PC-3 (cell line): ENCODE data around the gene KERA. TPM values are rescaled to one million over a fixed set of nuclear protein-coding genes. Genes with fewer than 3 reads are reported as not detected.

Experiments
- ATAC-seq: fragments of 200-7000 bp; cut with Tn5 transposase; 2 replicates; pipeline ENCODE4 v1.9.1; 2020; ENCODE audit warnings: mild to moderate bottlenecking, moderate library complexity
- BruUV-seq: library from RNA; stranded (reverse); fragments of 400-500 nt; replicated peaks from 2 replicates; lab custom pipeline; 2021; lab: Mats Ljungman, UMichigan
- CTCF ChIA-PET: fragments of 300-600 bp; sonication (Branson Sonifier 250); formaldehyde crosslinking; loops from one replicate; lab custom pipeline; 2022; ENCODE audit warnings: antibody characterized with exemption; lab: Charles Lee
- POLR2A ChIA-PET: fragments of 300-600 bp; sonication (Branson Sonifier 250); formaldehyde crosslinking; loops from one replicate; lab custom pipeline; 2022; ENCODE audit warnings: antibody characterized with exemption; ENCODE audit not compliant: unreplicated experiment; lab: Charles Lee
- DNase-seq: peaks from one replicate; pipeline ENCODE4 v3.0.0-alpha.2; 2015
- H2AFZ ChIP-seq: fragments of 300-600 bp; sonication (generic); 2 replicates; pipeline ENCODE4 v1.6.0; 2016; ENCODE audit warnings: antibody characterized with exemption, low read length
- H3F3A ChIP-seq: fragments of 300-600 bp; sonication (generic); one replicate; pipeline ENCODE4 v1.6.0; 2017; ENCODE audit warnings: antibody characterized with exemption, low read length, control low read depth, mild to moderate bottlenecking; ENCODE audit not compliant: unreplicated experiment
- H3K27ac ChIP-seq: fragments of 300-600 bp; sonication (generic); 2 replicates; pipeline ENCODE4 v1.5.1; 2016; ENCODE audit warnings: mild to moderate bottlenecking, low read length
- H3K27me3 ChIP-seq: fragments of 300-600 bp; sonication (generic); 2 replicates; pipeline ENCODE4 v1.6.1; 2016; ENCODE audit warnings: low read length, mixed read lengths
- H3K36me3 ChIP-seq: fragments of 300-600 bp; sonication (generic); 2 replicates; pipeline ENCODE4 v1.6.1; 2016; ENCODE audit warnings: low read depth, mixed run types, low read length, mixed read lengths
- H3K4me1 ChIP-seq: fragments of 300-600 bp; sonication (generic); 2 replicates; pipeline ENCODE4 v1.5.1; 2016; ENCODE audit warnings: low read length; ENCODE audit not compliant: insufficient read depth
- H3K4me2 ChIP-seq: fragments of 300-600 bp; sonication (generic); 2 replicates; pipeline ENCODE4 v1.6.0; 2016; ENCODE audit warnings: low read length
- H3K4me3 ChIP-seq: fragments of 300-600 bp; sonication (generic); 2 replicates; pipeline ENCODE4 v1.5.1; 2016; ENCODE audit warnings: mild to moderate bottlenecking, low read length, mixed read lengths
- H3K79me2 ChIP-seq: fragments of 300-600 bp; sonication (generic); 2 replicates; pipeline ENCODE4 v1.6.1; 2017; ENCODE audit warnings: low read length, mixed read lengths
- H3K9ac ChIP-seq: fragments of 300-600 bp; sonication (generic); 2 replicates; pipeline ENCODE4 v1.6.0; 2016; ENCODE audit warnings: mild to moderate bottlenecking, low read length
- H3K9me2 ChIP-seq: fragments of 300-600 bp; sonication (generic); replicated peaks from 2 replicates; pipeline ENCODE4 v1.6.1; 2016; ENCODE audit warnings: mixed run types, low read length, mixed read lengths
- H3K9me3 ChIP-seq: fragments of 300-600 bp; sonication (generic); 2 replicates; pipeline ENCODE4 v1.6.1; 2016; ENCODE audit warnings: low read length, mixed read lengths
- H4K20me1 ChIP-seq: fragments of 300-600 bp; sonication (generic); 2 replicates; pipeline ENCODE4 v1.6.1; 2016; ENCODE audit warnings: low read length, mixed read lengths
- EZH2 ChIP-seq: fragments of 300-600 bp; sonication (generic); IDR thresholded peaks from one replicate; pipeline ENCODE4 v1.6.1; 2017; ENCODE audit warnings: antibody characterized with exemption, mild to moderate bottlenecking, low read length; ENCODE audit not compliant: unreplicated experiment
- EZH2phosphoT487 ChIP-seq: fragments of 300-600 bp; sonication (generic); IDR thresholded peaks from 2 replicates; pipeline ENCODE4 v1.6.1; 2018; ENCODE audit warnings: mild to moderate bottlenecking, antibody characterized with exemption, low read length, borderline replicate concordance
- intact Hi-C: fragments of 100-400 bp; cut with micrococcal nuclease; formaldehyde crosslinking; loops from 2 replicates; pipeline ENCODE4 v1.9.0; 2023
- total RNA-seq: library from RNA; depleted of rRNA; stranded (reverse); fragments of >200 nt; gene quantifications from 2 replicates; pipeline ENCODE4 v1.2.3, GENCODE V29; 2014
- TF ChIP-seq, protein P1 (sequence below): fragments of 300-600 bp; sonication (generic); conservative IDR thresholded peaks from 2 replicates; pipeline ENCODE4 v1.5.1; 2017; ENCODE audit warnings: antibody characterized with exemption, low read depth, mild to moderate bottlenecking, low read length

The KERA gene
- total RNA-seq, 1 experiment from 2014 or later: not detected

DNA sequence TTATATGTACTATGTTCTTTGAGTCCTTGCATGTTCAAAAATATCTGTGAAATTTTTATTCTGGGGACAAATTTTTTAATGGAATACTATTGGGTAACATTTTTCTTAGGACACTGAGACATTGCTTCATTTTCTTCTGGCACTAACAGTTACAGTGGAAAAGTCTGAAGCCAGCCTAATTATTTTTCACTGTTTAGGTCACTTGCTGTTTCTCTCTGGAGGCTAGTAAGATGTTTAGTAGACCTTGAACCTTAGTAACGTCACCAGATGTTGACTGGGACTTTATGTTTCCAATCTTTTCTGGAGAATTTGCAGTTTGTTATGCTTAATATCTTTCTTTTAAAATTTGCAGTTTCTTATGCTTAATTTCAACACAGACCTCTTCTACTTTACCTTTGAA lies 40.8 kb downstream of the KERA start:
- TF ChIP-seq, protein P1, sequence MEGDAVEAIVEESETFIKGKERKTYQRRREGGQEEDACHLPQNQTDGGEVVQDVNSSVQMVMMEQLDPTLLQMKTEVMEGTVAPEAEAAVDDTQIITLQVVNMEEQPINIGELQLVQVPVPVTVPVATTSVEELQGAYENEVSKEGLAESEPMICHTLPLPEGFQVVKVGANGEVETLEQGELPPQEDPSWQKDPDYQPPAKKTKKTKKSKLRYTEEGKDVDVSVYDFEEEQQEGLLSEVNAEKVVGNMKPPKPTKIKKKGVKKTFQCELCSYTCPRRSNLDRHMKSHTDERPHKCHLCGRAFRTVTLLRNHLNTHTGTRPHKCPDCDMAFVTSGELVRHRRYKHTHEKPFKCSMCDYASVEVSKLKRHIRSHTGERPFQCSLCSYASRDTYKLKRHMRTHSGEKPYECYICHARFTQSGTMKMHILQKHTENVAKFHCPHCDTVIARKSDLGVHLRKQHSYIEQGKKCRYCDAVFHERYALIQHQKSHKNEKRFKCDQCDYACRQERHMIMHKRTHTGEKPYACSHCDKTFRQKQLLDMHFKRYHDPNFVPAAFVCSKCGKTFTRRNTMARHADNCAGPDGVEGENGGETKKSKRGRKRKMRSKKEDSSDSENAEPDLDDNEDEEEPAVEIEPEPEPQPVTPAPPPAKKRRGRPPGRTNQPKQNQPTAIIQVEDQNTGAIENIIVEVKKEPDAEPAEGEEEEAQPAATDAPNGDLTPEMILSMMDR: no peak
- TF ChIP-seq EZH2 (no peak), EZH2phosphoT487 (no peak)
- Histone ChIP-seq H3K79me2 (no peaks in the 10 kb centered on the region), H3K9me3 (peaks cover 3% of the 10 kb centered on the region; the same call in 1 of the 2 replicates), H3K4me1 (no peaks in the 10 kb centered on the region), H4K20me1 (no peaks in the 10 kb centered on the region), H3K27me3 (no peaks in the 10 kb centered on the region), H3K9ac (no peak overlapping the region), H2AFZ (no peak overlapping the region), H3K9me2 (no peaks in the 10 kb centered on the region), H3K36me3 (no peaks in the 10 kb centered on the region), H3K4me3 (no peak overlapping the region), H3K4me2 (no peak overlapping the region), H3K27ac (no peak overlapping the region), H3F3A (no peaks in the 10 kb centered on the region)
- CTCF ChIA-PET: no interaction called here
- DNase-seq: no peak
- no TSS peak for BruUV-seq
- POLR2A ChIA-PET: no interaction called here
- ATAC-seq: no peak
- intact Hi-C loops: no loop called here

DNA sequence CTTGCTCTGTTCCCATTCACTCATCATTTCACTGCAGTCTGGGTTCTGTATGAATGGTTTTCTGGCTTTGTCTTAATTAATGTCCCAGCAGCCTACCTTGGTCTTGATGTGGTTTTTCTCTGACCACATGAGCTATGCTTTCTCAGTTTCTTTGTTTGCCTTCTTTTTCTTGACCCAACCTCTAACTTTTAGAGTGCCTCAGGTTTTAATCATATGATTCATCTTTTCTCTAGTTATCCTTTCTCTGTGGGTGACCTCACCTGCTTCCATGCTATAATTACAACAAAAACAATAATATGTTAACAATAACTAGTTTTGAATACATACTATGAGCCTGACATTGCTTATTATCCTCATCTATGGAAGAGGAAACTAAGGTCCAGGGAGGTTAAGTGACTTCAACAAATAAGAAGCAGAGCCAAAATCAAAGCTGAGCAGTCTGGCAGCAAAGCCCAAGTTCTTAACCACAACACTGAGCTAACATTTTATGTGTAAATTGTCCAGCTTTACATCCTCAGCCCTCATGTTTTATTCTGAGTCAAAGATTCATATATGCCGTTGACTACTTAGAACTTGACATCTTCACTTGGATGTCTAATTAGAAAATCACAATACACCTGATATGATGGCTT lies 48.4 kb downstream of the KERA start:
- no TSS peak for BruUV-seq
- CTCF ChIA-PET: no interaction called here

More for the DNA sequence above, 48.4 kb downstream of the KERA start:
- Histone ChIP-seq H3K27ac (no peak overlapping the region), H2AFZ (no peak overlapping the region), H3K4me2 (peak overlapping the region; percentile 8; the same call in 1 of the 2 replicates), H4K20me1 (no peaks in the 10 kb centered on the region), H3K27me3 (no peaks in the 10 kb centered on the region), H3K79me2 (no peaks in the 10 kb centered on the region), H3K4me3 (no peak overlapping the region), H3K36me3 (no peaks in the 10 kb centered on the region), H3K9me2 (no peaks in the 10 kb centered on the region), H3K9ac (no peak overlapping the region), H3F3A (no peaks in the 10 kb centered on the region), H3K4me1 (peaks cover 9% of the 10 kb centered on the region), H3K9me3 (no peaks in the 10 kb centered on the region; the same call in 1 of the 2 replicates)
- DNase-seq (peak; percentile 47), ATAC-seq (peak; percentile 65)
- intact Hi-C loops: loop anchor here (1.0 kb wide), 1 partner anchor 8 kb away; no protein-coding TSS in a partner anchor
- POLR2A ChIA-PET: interaction anchor here (0.5 kb wide), 1 partner anchor 62 kb away, joined by 15 read pairs; no protein-coding TSS in a partner anchor
- TF ChIP-seq EZH2phosphoT487 (no peak), EZH2 (no peak)
- TF ChIP-seq, protein P1: no peak
